GM21381 (cell line): ENCODE results near the gene SSTR4.
"Not testable (repeated sequence)": the region's sequence is repeated elsewhere in the genome, so short reads cannot be mapped to it uniquely, and the experiment has no call there.

Experiments
- ATAC-seq: cut with Tn5 transposase; IDR thresholded peaks from one replicate; pipeline ENCODE4 v1.9.1; 2021; ENCODE audit warnings: mild to moderate bottlenecking, moderate library complexity; ENCODE audit not compliant: unreplicated experiment

Gene SSTR4

DNA sequence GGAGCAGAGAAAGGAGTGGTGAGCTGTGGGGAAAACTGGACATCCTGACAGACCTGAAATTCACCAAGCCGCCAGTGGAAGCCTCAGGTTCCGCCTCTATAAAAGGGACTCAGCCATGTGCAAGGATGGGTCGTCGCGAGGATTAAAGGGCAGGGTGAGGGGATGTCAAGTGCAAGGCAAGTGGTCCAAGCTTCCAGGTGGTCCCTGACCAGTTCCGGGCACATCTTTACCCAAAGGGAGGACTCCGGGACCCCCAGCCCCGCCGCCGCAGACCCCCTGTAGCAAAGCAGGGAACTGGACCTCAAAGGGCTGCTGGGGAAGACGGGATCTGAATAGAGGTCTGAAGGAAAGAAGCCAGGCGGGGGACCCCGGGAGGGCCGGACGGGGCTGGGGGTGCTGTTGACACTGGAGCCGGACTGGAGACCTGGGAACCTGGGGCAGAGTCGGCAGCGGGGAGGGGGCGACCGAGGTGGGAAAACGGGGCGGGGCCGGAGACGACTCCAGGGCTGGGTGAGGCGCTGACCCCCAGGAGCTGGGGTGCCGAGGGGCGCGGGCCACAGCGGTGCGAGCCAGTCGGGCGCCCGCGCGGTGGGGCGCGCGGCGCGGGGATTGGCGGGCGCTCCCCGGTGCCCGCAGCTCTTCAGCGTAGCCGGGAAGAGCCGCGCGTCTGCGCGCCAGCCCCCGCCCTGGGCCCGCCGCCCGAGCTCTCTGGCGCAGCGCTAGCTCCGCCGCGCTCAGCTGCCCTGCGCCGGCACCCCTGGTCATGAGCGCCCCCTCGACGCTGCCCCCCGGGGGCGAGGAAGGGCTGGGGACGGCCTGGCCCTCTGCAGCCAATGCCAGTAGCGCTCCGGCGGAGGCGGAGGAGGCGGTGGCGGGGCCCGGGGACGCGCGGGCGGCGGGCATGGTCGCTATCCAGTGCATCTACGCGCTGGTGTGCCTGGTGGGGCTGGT lies at the start of gene SSTR4:
SSTR4 (plus strand) TSS at position 592 of the 951 bp plus-strand sequence; CDS start at position 764, 172 bp downstream.
- ATAC-seq: no peak

DNA sequence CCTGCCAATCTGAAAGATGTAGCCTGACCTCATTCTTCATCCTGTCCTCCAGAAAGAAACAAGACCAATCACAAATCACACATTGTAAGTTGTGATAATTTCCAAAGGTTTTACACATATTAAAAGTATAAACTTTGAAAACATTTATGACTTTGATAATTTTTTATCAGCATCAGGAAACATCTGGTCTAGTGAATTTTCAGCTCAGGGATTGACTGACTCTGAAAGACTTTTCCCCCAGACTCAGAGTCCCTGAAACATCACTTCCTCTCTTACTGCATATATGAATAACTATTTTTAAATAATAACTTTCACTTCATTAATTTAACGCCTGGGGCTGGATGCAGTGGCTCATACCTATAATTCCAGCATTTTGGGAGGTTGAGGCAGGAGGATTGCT lies 48.5 kb upstream of the SSTR4 start:
- no peak for ATAC-seq

- not testable (repeated sequence) for ATAC-seq
Measured at GRCh38 chr20:22991424-22991823, 43.7 kb upstream of the SSTR4 start.

DNA sequence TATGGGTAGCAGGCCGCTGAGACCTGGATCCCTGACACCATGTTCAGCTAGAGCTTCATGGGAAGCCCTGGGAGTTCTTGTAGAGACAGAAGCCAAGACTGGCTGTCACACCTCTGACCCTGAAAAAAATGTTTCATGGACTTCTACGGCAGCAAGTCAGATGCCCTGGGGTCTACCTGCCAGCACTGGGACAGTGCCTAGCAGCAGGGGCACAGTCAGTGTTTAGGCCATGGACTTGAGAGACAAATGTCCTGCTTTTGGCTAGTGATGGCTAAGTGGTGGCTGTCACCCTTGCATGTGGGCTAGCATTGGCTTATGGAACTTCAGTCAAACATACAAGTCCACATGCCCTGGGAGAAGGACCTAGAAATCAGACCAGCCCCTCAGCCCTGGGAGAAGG lies 41.3 kb upstream of the SSTR4 start:
- no peak for ATAC-seq

- no peak for ATAC-seq
Measured at GRCh38 chr20:22995923-22996322, 39.2 kb upstream of the SSTR4 start.

DNA sequence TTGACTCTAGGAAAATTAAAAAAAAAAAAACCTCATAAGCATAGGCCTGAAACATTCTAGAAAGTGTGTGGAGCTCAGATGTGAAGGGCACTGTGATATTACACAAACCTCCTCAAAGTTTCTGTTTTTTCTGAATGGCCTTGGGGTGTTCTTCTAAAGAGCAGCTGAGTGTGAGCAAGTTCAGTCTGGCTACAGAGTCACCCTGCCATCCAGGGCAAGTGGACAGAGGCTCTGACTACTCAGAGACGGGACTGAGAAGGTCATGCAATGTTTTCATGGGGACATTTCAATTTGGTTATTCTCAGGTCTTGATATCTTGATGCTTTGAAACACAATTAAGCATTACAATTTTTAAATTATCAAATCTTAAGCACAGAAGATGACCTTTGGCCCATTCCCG lies 36.6 kb upstream of the SSTR4 start:
- ATAC-seq: no peak

GRCh38 chr20:22999756-23000155 lies 35.4 kb upstream of the SSTR4 start:
- no peak for ATAC-seq

DNA sequence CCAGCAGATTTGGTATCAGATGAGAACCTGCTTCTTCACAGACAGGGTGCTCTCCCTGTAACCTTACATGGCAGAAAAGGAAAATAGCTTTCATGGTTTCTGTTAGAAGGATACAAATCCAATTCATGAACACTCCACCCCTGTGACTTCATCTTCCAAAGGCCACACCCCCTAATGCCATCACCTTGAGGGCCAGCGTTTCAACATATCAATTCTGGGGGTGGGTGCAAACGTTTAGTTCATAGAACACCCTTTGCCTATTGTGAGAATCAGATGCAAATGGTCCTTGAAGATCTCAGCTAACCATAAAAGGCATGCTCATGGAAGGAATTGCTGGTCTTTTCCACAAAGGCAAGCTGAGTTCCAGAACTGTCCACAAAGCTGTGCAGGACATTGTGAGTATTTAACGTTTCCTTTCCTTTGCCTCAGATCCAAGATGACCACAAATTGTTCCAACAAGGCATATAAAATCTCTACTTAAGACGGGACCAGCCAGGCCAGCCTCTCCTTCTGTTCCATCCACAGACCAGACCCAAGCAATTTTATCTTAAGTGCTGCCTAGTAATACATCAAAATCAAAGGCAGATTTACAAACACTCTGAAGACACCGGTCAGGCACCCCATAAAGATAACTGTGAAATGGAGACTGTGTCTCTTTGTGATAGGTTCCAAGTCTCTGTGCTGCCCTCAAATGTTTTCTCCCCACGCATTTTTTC lies 34.7 kb upstream of the SSTR4 start:
- ATAC-seq: no peak

GRCh38 chr20:23002276-23002675 lies 32.8 kb upstream of the SSTR4 start:
- no peak for ATAC-seq

DNA sequence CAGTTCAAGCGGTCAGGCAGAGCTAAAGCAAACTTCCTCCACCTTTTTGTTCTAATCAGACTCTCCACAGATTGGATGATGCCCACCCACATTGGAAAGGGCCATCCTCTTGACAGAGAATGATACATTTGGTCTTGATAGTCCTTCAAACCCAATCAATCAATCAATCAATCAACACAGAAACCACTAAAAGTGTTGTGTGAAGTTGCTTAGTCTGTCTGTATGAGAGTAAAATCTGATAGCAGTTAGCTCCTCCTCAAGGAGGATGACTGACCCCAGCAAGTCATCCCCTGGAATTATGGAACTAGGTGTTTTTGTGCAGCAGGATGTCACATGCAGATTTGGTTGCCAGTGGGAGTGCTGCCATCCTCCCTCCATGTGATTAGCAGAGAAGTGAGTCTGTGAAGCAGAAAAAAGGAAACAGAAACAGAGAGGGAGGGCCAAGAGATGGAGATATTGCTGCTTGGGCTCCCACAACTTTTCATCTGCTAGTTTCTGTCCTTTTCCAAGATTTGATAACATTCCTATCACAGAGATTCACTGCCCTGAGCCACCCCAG lies 32.0 kb upstream of the SSTR4 start:
- ATAC-seq: no peak

DNA sequence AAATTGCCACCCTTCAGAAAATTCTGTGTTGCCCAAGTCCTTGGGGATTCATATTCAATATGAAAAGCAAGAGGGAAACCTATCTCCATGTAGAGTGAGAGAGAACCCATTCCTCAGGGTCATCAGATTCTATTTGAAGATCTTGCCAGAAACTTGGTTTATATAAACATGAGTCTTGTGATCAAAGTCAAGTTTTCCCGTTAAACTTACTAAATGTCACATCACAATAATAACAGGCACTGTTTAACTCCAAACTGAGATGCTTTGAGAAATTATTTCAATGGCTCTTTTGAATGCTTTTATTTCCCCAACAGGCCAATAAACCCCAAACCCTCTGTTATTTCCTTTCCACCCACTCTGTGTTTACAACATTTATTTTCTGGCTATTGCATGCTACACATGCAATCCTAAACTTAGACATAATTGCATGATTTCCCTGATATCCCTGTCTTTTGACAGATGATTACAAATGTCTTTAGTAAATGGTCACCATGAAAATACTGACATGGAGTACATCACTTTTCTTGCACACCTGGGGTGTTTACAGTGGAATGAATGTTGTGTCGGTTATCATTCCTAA lies 31.1 kb upstream of the SSTR4 start:
- no peak for ATAC-seq

DNA sequence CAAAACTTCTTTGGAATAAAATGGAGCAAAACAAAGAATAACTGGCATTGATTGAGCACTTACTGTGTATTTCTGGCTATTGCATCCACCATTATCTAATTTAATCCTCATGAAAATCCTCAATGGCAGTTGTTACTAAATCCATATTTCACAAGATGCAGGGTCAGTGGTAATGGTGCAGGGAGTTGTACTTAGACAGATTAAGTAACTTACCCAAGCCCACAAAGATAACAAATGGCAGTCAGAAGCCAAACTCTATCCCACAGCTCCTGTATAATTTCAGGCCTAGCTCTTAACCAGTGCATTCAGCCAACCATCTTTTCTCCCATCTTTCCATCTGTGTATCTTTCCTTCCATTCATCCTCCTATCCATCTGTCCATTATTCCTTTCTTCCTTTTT lies 29.3 kb upstream of the SSTR4 start:
- ATAC-seq: no peak

- ATAC-seq: no peak
Measured at GRCh38 chr20:23007462-23007861, 27.6 kb upstream of the SSTR4 start.

- no peak for ATAC-seq
Measured at GRCh38 chr20:23007886-23008655, 27.0 kb upstream of the SSTR4 start.

- no peak for ATAC-seq
Measured at GRCh38 chr20:23008667-23009066, 26.4 kb upstream of the SSTR4 start.

GRCh38 chr20:23009636-23010035 lies 25.5 kb upstream of the SSTR4 start:
- no peak for ATAC-seq

DNA sequence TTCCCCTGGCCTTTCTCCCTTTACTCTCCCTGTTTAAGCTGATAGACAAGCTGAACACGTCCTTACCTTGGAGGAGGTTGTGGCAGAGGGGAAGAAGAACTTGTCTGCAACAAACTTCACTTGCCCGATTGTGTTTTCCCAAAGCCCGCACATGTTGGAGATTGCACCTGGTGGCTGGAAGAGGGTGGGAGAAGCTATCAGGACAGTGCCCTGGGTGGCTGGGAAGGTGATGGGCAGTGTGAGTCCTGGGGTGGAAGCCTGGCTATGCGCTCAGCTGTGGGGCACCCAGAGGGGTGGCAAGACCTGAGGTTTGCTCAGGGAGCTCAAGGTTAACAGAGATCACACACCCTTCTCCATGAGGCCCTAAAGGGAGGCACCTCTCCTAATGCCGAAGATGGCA lies 25.0 kb upstream of the SSTR4 start:
- no peak for ATAC-seq

- no peak for ATAC-seq
Measured at GRCh38 chr20:23011008-23011721, 23.9 kb upstream of the SSTR4 start.

DNA sequence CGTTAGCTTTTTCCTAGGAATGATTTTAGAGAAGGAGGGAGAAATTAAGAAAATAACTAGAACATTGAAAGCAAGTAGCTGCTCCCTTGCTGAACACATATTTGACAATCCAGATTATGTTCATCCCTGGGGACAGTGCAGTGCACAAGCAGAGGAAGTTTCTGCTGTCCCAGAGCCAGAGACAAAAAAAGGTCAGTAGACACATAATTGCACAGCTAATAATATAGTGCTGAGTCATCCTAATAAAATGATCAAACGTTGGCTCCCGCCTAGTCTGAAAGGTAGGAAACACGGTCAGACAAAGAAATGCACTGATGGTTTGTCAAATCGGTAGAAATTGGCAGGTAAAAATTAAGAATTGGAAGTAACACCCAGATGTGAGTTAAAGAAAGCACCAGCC lies 21.7 kb upstream of the SSTR4 start:
- no peak for ATAC-seq

DNA sequence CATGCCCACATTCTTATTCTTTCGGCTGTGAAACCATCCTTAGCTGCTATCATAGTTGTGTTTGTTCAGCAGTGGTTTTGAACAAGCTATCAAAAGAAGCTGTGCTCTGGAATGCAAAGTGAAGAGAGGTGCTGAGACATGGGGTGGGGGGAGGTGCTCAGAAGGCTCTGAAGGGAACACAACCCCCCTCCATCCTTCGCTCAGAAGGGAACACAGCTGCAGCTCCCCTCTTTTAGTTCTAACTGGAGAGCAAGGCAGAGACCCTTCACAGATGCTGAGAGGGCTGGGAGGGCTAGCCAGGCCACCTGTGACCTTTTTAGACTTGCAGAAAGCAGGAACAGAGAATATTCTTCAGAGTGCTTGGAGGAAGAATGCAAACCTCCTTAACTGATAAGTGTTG lies 17.6 kb upstream of the SSTR4 start:
- ATAC-seq: no peak
